NCI-H187 (cell line): ENCODE measurements around the gene DENND4C.
"Not testable (repeated sequence)": the region's sequence is repeated elsewhere in the genome, so short reads cannot be mapped to it uniquely, and the experiment has no call there.

Source experiments
- DNase-seq, 2 experiments: peaks; one replicate each; lab custom pipeline; 2025; lab: John Stamatoyannopoulos, UW

The DENND4C gene

GRCh38 chr9:19410195-19410503, 179.7 kb downstream of the DENND4C start:
- DNase-seq = no peak

- no peak for DNase-seq
Measured at GRCh38 chr9:19410594-19410993, 180.1 kb downstream of the DENND4C start.

GRCh38 chr9:19411316-19411715, 180.8 kb downstream of the DENND4C start:
- DNase-seq = no peak

- DNase-seq = not testable (repeated sequence)
Measured at GRCh38 chr9:19413456-19413855, 183.0 kb downstream of the DENND4C start.

GRCh38 chr9:19416143-19416542, 185.7 kb downstream of the DENND4C start:
- DNase-seq = no peak

GRCh38 chr9:19420877-19421276, 190.4 kb downstream of the DENND4C start:
- DNase-seq = no peak
